C4-2B (cell line): ENCODE results near the gene NRARP.

Experiments
- ZFX ChIP-seq: fragments of 450-650 bp; IDR thresholded peaks from 2 replicates; pipeline ENCODE4 v1.6.1; 2017
- TF ChIP-seq, protein P1 (sequence below): fragments of 450-650 bp; conservative IDR thresholded peaks from 2 replicates; pipeline ENCODE4 v1.5.1; 2017; ENCODE audit warnings: mild to moderate bottlenecking

DNA sequence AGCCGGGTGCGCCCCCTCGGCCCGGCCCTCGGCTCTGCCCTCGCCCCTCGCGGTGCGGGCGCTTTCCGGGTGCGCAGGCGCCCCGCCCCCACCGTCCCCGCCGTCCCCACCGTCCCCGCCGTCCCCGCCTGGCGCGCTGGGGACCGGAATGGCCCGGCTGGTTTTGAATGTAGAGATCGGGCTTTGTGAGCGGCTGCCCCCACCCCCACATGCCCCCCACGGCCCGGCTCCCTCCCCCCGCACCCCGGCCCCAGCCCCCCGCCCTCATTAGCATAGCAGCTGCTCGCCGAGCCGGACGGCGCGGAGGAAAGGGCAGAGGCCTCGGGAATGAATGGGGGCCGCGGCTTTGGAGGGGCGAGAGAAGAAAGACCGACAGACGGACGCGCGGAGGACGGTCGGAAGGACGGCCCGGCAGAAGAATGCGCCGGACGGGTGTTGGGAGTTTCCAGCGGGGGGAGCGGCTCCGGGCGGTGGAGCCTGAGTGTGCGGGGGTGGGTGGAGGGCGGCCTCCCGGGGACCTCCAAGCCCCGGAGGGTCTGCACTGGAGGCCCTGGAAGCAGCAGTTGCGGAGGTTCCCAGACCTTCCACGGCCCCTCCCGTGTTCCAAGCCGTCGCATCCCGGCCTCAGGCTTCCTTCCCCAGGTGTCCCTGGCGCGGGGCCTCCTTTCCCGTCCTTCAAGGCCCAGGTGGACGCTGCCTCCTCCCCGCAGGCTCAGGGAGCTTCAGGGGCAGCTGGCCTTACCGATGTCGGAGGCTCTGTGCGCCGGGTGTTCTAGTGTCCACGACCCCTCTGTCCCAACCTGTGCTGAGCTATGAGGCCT lies 6.0 kb downstream of the NRARP start:
- TF ChIP-seq, protein P1, sequence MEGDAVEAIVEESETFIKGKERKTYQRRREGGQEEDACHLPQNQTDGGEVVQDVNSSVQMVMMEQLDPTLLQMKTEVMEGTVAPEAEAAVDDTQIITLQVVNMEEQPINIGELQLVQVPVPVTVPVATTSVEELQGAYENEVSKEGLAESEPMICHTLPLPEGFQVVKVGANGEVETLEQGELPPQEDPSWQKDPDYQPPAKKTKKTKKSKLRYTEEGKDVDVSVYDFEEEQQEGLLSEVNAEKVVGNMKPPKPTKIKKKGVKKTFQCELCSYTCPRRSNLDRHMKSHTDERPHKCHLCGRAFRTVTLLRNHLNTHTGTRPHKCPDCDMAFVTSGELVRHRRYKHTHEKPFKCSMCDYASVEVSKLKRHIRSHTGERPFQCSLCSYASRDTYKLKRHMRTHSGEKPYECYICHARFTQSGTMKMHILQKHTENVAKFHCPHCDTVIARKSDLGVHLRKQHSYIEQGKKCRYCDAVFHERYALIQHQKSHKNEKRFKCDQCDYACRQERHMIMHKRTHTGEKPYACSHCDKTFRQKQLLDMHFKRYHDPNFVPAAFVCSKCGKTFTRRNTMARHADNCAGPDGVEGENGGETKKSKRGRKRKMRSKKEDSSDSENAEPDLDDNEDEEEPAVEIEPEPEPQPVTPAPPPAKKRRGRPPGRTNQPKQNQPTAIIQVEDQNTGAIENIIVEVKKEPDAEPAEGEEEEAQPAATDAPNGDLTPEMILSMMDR: no peak
- TF ChIP-seq ZFX: no peak
